ENCODE data around the gene SLC17A7.
"Not testable (repeated sequence)": the region's sequence is repeated elsewhere in the genome, so short reads cannot be mapped to it uniquely, and the experiment has no call there.

Gene SLC17A7

DNA sequence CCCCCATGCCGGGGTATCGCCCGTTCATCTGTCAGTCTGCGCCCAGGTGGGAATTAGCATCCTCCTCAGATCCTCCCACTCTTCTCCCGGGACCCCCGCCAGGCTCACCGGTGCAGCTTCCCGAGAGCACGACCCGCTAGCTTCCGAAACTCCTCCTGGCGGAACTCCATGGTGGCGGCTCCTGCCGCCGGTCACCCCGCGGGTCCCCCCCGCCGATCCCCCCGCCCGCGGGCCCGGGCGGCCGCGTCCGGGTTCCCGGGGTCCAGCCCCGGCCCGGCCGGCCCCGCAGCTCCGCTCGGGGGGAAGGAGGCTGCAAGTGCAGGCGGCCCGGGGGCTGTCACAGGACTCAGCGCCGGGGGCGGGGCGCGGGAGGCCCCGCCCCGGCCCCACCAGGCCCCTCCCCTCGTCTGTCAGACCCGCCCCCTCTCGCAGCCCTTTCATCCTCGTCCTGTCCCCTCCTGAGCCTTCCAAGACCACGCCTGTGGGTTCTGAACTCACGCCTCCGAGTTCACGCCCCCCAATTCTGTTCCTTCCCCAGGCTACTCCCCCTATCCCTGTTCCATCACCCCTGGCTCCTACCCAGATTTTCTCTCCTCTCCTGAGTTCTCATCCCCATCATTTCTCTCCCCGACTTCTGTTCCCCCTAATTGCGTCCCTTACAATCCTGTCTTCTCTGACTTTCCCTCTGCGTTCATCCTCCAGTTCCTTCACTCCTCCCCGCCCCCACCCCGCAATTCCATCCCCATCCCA is at the start of gene SLC17A7:
Gene SLC17A7 (minus strand): TSS at position 318 of the 750 bp plus-strand sequence. CDS start 148 bp downstream, at position 170.
- no peak for DNase-seq (ENCODE audit: low read depth, low spot score)

DNA sequence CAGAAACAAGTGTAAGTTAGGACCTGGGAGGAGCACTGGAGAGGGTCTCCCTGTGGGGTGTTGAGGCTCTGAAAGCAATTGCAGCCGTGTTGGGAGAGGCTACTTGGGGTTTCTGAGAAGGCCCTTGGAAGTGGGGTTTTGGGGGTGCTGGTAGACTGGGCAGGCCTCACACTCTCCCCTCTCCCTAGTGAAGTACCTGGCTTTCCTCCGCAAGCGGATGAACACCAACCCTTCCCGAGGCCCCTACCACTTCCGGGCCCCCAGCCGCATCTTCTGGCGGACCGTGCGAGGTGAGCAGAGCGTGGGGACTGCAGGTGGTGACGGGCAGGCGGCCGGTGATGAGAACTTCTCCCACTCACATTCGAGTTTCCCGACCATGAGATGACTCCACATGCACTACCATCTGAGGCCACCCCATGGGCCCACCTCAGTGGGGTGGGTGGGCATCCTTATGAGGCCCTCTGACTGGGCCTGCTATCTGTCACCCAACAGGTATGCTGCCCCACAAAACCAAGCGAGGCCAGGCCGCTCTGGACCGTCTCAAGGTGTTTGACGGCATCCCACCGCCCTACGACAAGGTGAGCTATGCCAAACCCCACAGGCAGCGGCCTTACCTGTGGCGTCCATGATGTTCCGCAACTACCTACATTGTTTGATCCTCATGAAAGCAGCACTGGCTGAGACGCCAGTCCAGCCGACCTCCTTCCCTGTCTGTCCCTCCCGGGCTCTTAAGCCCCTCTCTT is 49.1 kb upstream of the SLC17A7 start:
- no peak for DNase-seq (ENCODE audit: low read depth, low spot score)

DNA sequence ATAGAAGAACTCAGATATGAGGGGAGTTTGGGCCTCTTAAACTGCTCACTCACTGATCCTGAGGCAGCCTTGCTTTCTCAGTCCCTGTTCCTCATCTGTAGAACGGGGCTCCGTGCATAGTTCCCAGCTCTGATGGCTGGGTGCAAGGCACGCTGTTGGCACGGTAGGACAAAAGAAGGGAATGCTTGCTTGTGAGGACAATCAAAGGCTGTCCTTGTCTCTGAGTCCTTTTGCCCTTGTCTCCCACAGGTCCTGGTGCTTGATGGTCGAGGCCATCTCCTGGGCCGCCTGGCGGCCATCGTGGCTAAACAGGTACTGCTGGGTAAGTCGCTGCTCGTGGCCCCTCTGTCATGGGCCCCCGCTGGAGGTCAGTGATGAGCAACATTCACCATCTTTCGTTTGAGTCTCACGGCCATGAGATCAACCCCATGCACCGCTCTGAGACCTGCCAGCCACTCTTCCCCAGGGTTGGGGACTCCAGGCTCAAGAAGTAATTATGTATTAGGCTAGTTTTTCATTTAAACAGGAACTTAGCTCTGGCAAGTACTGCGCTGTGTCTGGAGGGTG is 48.4 kb upstream of the SLC17A7 start:
- no peak for DNase-seq (ENCODE audit: low read depth, low spot score)

DNA sequence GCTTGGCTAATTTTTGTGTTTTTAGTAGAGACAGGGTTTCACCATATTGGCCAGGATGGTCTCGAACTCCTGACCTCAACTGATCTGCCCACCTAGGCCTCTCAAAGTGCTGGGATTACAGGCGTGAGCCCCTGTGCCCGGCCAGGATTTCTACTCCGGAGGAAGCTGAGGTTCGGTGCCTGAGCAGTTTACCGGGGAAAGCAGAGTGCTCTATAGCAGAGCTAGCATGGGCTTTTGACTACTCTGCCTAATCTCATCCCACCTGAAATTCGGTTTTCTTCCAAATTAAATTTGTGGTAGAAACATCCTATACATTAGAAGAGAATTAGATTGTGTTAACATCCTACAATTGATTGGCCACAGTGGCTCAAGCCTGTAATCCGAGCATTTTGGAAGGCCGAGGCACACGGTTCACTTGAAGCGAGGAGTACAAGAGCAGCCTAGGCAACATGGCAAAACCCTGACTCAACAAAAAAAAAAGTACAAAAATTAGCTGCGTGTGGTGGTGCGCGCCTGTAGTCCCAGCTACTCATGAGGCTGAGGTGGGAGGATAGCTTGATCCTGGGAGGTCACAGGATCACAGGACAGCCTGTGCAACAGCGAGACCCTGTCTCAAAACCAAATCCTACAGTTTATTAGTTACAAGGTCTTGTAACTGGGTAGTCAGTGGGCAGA is 47.7 kb upstream of the SLC17A7 start:
- no peak for DNase-seq (ENCODE audit: low read depth, low spot score)

DNA sequence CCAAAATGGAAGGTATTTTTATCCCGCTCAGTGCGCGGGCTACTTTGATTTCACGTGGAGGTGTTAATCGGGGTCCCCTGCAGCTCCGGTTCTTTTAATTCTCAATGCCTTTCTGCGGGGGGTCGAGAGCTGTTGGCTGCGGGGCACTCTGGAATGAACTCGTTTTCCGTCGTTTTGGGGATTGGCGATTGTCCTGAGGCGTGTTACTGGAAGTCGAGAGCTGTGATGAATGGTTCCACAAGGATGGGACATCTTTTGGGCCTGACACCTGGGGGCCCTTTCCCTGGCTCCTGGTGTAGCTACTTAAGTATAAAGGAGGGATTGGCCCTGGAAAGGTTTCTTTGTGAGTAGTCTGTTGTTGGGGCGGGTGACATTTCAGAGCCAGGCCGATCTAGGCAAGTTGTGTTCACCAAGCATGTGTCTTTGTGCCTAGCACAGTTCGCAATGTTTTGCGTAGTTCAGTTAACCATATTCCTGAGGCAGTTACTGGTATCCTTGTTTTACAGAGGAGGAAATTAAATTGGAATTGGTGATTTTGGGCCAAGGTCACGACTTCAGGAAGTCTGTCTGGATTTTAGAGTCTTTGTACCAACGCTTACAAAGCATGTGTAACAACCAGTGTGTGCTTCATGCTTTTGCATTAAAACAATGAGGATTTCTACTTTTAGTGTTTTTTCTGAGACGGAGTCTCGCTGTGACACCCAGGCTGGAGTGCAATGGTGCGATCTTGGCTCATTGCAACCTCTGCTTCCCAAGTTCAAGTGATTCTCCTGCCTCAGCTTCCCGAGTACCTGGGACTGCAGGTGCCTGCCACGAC is 46.9 kb upstream of the SLC17A7 start:
- DNase-seq (ENCODE audit: low read depth, low spot score), result no peak

DNA sequence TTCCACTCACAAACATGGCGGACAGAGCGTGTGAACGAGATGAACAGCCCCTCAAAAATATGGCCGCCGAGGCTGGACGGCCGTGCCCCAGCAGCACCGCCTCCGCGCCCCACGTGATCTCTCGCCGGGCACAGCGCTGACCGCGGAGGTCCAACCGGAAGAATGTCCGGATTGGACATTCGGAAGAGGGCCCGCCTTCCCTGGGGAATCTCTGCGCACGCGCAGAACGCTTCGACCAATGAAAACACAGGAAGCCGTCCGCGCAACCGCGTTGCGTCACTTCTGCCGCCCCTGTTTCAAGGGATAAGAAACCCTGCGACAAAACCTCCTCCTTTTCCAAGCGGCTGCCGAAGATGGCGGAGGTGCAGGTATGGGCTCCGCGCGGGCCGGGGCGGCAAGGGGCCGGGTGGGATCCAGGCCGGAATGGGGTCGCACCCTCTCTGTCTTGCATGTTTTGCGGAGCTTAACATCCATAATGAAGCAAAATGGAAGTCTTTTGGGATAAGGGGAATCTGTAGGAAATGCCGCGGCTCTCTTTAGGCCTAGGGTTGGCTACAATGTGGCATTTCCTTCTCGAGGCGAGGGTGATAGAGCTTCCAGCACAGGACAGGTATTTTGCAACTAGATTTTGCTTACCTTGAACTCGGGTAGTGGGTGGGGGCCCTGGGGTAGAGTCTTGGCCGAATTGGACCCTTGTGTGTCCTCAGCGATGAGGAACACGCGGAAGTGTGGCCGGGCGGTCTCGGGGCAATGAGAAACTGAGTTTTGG is 46.1 kb upstream of the SLC17A7 start, which contains the start of gene RPL13A:
Gene RPL13A (plus strand): TSS at position 332 of the 769 bp plus-strand sequence. CDS start 22 bp downstream, at position 354.
- peak; percentile 100 for DNase-seq (ENCODE audit: low read depth, low spot score)

DNA sequence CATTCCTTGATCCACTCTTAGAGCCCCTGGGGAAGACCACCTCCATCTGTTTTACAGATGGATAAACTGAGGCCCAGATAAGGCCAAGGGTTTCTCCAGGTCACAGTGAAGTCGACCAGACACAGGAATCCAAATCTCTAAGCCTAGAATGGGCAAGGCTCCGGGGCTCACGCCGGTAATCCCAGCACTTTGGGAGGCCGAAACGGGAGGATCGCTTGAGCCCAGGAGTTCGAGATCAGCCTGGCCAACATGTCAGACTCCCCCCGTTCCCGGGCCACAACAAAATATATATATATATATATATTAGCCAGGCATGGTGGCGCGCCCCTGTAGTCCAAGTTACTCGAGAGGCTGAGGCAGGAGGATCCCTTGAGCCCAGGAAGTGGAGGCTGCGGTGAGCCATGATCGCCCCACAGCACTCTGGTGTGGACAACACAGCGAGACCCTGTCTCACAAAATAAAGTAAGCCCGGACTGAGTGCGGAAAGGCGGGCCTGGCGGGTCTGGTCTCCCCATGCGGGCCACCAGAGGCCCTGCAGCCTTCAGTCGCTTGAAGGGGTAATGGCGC is 45.5 kb upstream of the SLC17A7 start:
- no peak for DNase-seq (ENCODE audit: low read depth, low spot score)

DNA sequence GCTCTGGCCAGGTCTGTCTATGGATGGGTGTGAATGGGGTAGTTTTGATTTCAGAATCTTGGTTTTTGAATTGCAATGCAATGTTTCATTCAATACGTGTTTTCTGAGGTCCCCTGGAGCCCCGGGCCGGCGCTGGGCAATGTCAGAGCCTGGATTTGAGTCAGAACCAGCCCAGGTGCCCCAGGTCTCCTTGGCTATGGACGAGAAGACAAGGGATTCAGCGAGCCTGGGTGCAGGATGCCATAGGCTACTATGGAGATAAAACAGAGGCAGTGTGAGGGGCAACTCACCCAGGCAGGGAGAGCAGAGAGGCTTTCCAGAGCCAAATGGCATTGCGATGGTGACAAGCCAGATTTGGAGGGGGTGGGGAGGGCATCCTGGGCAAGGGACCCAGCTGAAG is 44.9 kb upstream of the SLC17A7 start:
- DNase-seq (ENCODE audit: low read depth, low spot score), result no peak

DNA sequence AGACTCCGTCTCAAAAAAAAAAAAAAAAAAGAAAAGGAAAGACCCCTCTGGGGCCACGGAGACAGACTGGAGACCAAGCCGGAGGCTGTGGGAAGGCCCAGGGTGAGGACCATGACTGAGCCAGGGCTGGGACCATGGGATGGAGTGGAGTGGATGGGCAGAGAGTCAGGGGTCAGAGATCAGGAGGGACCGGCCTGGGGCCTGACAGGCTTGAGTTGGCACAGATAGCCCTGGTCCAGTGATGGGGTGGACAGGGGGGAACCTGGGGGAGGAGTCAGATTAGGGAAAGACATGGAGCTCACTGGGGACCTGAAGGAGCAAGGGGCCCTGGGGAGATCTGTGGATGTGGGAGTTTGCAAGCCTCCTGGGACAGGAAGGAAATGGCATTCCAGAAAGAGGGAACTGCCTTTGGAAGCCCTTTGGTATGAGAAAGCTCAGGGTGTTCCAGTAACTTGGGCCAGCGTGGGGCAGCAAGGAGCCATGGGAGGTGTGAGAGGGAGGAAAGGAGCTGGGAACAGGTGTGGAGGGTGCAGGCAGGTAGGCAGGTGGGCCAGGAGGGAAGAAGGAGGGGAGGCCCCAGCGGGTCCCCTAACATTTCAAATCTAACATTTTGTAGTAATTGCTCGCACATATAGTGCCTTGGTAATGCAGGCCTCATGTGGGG is 39.8 kb upstream of the SLC17A7 start:
- DNase-seq (ENCODE audit: low read depth, low spot score), result no peak

DNA sequence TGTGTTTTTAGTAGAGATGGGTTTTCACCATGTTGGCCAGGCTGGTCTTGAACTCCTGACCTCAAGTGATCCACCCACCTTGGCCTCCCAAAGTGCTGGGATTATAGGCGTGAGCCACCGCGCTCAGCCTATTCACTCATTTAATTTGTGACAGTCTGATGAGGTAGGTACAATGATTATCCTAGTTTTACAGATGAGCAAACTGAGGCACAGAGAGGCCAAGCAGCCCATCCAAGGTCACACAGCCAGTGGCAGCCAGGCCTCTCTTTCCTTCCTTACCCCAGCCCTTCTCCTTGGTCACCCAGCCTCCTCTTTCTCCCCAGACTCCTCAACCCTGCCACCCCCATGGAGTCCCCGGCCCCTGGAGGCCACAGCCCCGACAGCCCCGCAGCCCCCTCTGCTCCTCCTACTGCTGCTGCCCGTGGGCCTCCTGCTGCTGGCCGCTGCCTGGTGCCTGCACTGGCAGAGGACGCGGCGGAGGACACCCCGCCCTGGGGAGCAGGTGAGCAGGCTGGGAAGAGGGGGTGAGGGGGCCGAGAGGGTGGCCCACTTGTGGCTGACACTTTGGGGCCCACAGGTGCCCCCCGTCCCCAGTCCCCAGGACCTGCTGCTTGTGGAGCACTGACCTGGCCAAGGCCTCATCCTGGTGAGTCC is 38.8 kb upstream of the SLC17A7 start:
- DNase-seq (ENCODE audit: low read depth, low spot score), result no peak

DNA sequence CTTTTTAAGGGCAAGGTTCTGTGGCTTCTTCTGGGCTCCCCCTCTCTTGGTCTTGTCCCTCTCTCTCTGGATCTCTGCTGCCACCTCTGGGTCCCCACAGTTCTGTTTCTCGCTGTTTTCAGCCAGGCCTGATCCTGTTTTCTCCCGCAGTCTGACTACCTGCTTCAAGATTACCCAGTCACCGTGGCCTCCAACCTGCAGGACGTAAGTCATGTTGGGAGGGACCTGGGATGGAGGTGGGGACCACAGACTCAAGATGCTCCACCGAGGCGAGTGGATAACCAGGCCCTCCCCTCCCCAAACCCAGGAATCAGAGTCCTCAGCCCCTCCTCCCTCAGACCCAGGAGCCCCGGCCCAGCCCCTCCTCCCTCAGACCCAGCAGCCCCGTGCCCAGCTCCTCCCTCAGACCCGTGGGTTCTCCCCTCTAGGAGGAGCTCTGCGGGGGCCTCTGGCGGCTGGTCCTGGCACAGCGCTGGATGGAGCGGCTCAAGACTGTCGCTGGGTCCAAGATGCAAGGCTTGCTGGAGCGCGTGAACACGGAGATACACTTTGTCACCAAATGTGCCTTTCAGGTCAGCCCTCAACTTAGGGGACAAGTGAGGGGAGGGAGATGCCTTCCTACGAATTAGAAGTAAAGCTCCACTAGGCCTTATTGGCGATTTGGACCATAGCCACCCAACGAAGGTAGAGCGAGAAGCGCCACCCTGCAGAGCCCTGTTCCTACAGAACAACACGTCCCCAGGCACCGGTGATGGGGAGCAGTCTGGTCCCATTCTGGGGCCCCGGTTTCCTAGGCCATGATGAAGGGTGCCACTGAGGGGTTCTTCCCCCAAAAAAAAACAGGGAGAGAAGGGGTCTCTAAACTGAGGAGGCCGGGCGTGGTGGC is 34.9 kb upstream of the SLC17A7 start:
- no peak for DNase-seq (ENCODE audit: low read depth, low spot score)

DNA sequence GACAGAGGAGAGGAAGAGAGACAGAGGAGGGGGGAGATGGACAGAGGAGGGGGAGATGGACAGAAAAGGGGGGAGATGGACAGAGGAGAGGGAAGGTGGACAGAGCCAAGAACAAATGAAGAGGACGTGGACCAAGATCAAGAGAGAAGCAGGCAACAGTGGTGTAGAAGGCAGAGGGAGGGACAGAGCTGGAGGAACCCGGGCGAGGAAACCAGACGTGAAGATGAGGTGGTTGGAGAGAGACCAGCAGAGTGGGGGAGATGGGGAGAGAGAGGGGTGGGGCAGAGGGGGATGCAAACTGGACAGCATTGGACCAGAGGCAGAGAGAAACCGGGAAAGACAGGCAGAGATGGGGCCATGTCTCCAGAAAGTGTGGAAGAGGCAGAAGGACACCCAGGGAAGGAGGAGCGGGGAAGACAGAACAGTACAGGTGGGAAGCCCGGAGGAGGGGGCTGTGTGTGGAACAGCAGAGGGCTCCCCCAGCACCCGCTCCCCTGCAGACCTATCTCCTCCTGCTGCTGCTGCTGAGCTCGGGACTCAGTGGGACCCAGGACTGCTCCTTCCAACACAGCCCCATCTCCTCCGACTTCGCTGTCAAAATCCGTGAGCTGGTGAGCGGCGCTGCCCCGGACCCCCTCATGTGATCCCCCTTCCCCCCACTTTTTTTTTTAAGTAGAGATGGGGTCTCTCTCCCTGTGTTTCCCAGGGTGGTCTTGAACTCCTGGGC is 34.0 kb upstream of the SLC17A7 start:
- no peak for DNase-seq (ENCODE audit: low read depth, low spot score)

DNA sequence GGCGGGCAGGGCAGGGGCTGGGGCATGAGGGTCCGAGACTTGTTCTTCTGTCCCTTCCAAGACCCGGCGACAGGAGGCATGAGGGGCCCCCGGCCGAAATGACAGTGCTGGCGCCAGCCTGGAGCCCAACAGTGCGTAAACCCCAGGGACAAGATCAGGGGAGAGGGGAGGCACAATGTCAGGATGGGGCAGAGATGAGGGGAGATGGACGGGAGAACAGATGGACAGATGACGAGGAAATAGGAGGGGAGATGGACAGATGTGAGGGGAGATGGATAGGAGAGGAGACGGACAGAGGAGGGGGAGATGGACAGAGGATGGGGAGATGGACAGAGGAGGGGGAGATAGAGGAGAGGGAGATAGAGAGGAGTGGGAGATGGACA is 33.2 kb upstream of the SLC17A7 start:
- no peak for DNase-seq (ENCODE audit: low read depth, low spot score)

DNA sequence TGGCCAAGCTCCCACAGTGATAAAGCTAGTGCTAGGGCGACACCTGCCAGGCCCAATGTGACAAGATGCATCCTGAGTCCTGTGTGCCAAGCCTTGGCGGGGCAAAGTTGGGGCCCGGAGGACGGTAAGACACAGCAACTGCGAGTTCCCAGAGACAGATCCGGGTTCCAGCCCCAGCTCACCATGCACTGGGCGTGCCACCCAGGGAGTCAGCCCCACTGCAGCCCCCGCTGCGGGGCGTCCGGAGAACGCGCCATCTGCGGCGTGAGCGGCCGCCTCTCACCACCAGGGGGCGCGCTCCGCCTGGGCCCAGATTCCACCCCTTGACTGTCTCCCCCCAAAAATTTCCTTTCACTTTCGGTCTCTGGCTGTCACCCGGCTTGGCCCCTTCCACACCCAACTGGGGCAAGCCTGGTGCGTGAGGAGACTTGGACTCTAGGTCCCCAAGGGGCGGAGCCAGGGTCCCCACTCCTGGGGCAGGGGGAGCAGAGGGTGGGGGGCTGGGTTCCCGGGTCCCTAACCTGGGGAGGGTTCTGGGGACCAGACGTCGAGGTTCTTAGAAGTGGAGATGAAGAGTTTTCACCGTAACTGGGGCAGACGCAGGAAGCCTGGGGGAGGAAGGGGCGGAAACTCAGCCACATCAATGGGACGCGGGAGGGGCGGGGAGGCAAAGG is 32.7 kb upstream of the SLC17A7 start, which contains the start of gene FLT3LG:
Gene FLT3LG (plus strand): TSS at position 348 of the 674 bp plus-strand sequence. CDS start 425 bp downstream, outside the sequence.
- DNase-seq (ENCODE audit: low read depth, low spot score), result no peak

DNA sequence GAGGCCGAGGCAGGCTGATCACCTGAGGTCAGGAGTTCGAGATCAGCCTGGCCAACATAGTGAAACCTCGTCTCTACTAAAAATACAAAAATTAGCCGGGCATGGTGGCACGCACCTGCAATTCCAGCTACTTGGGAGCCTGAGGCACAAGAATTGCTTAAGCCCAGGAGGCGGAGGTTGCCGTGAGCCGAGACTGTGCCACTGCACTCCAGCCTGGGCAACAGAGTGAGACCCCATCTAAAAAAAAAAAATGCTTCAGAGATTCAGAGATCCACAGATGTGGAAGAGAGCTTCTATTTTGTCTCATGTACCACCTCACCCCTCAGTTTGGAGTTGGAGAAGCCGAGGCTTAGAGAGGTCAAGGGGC is 32.2 kb upstream of the SLC17A7 start:
- DNase-seq (ENCODE audit: low read depth, low spot score), result not testable (repeated sequence)

DNA sequence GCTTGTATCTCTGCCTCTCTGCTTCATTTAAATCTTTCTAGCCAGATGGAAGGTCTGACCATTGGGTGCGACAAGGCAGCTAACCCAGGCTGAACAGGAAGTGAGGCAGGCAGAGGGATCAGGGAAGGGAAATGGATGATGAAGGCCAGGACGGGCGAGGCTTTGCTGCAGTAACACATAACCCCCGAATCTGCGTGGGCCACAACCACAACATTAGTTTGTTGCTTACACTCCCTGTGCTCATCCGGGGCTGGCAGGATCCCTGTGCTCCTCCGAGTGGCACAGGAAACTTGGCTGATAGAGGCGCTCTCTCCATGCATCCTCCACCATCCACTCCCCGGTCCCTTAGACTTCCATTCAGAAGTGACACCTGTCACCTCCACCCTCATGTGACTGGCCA is 31.6 kb upstream of the SLC17A7 start:
- DNase-seq (ENCODE audit: low read depth, low spot score), result no peak

DNA sequence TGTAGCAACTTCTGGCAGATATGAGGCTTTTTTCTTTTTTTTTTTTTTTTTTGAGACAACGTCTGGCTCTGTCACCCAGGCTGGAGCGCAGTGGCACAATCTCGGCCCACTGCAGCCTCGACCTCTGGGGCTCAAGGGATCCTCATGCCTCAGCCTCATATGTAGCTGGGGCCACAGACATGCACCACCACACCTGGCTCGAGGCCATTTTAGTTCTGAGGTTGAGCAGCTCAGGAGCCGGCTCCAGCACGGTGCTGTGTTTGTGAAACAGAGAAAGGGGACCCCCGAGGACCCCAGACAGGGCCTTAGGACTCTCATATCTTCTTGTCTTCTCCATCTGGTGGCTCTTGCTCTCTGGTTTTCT is 29.3 kb upstream of the SLC17A7 start:
- no peak for DNase-seq (ENCODE audit: low read depth, low spot score)

Measured in smooth muscle cell of the brain vasculature (primary cell).